ENCODE data around the gene KLHL29. TPM values are rescaled to one million over a fixed set of nuclear protein-coding genes. Genes with fewer than 3 reads are reported as not detected.

Gene KLHL29
- total RNA-seq, 6 experiments from 2014 or later: 1.2 to 10.2 (median 6.4) TPM

- Histone ChIP-seq H3K27ac (no peak overlapping the region), H3K9me3 (no peaks in the 10 kb centered on the region), H3K4me3 (no peak overlapping the region), H3K4me1 (no peaks in the 10 kb centered on the region), H3K36me3 (no peaks in the 10 kb centered on the region), H3K27me3 (no peaks in the 10 kb centered on the region)
- intact Hi-C loops (cut with DNase I): no loop called here
- peak in 1 of 3 donors; percentile 29 for DNase-seq
- whole genome bisulfite sequencing (ENCODE audit: insufficient coverage, low coverage, low lambda C conversion rate, missing lambda C conversion rate): 80% methylated on average over 2 of the region's 5 CpGs
- ATAC-seq: no peak
- TF ChIP-seq CTCF (IDR thresholded peaks at IDR 0.05): no peak
- TF ChIP-seq POLR2A (IDR thresholded peaks at IDR 0.05): no peak
Measured at GRCh38 chr2:23632831-23633395, 247.9 kb downstream of the KLHL29 start.

- no peak for TF ChIP-seq CTCF (IDR thresholded peaks at IDR 0.05)
- TF ChIP-seq POLR2A (IDR thresholded peaks at IDR 0.05): no peak
- Histone ChIP-seq H3K4me3 (no peak overlapping the region), H3K4me1 (no peaks in the 10 kb centered on the region), H3K9me3 (no peaks in the 10 kb centered on the region), H3K27ac (no peak overlapping the region), H3K27me3 (no peaks in the 10 kb centered on the region), H3K36me3 (no peaks in the 10 kb centered on the region)
- ATAC-seq (no peak), DNase-seq (peak in 1 of 3 donors; percentile 38)
- no CpG with 5 or more reads among the region's 8 CpGs for WGBS (ENCODE audit: insufficient coverage, low coverage, low lambda C conversion rate, missing lambda C conversion rate)
- intact Hi-C loops (cut with DNase I): no loop called here
Measured at GRCh38 chr2:23633966-23634365, 249.0 kb downstream of the KLHL29 start.

GRCh38 chr2:23635442-23636340, 250.7 kb downstream of the KLHL29 start:
- no peak overlapping the region for H3K27ac ChIP-seq
- no peaks in the 10 kb centered on the region for H3K36me3 ChIP-seq
- no peak for TF ChIP-seq CTCF (IDR thresholded peaks at IDR 0.05)
- TF ChIP-seq POLR2A (IDR thresholded peaks at IDR 0.05): no peak
- no peaks in the 10 kb centered on the region for H3K4me1 ChIP-seq
- intact Hi-C loops (cut with DNase I): no loop called here
- DNase-seq (peak in 1 of 3 donors; percentile 56), ATAC-seq (peak in 1 of 4 donors; percentile 60)
- H3K4me3 ChIP-seq: no peak overlapping the region
- no peaks in the 10 kb centered on the region for H3K27me3 ChIP-seq
- no peaks in the 10 kb centered on the region for H3K9me3 ChIP-seq
- 85% methylated on average over 7 of the region's 23 CpGs for WGBS (ENCODE audit: insufficient coverage, low coverage, low lambda C conversion rate, missing lambda C conversion rate)

GRCh38 chr2:23636426-23636825, 251.4 kb downstream of the KLHL29 start:
- DNase-seq (no peak), ATAC-seq (peak in 3 of 4 donors; percentile 18 to 38 (median 20))
- Histone ChIP-seq H3K4me3 (no peak overlapping the region), H3K4me1 (no peaks in the 10 kb centered on the region), H3K27me3 (no peaks in the 10 kb centered on the region), H3K27ac (no peak overlapping the region), H3K9me3 (no peaks in the 10 kb centered on the region), H3K36me3 (no peaks in the 10 kb centered on the region)
- TF ChIP-seq POLR2A (IDR thresholded peaks at IDR 0.05) (no peak), CTCF (IDR thresholded peaks at IDR 0.05) (peak in 2 of 4 donors; percentile 15 to 18)
- intact Hi-C loops (cut with DNase I): no loop called here
- WGBS (ENCODE audit: insufficient coverage, low coverage, low lambda C conversion rate, missing lambda C conversion rate): 63% methylated on average over 7 of the region's 11 CpGs
